ENCODE measurements around the gene EFNA3. TPM values are rescaled to one million over a fixed set of nuclear protein-coding genes. Genes with fewer than 3 reads are reported as not detected.

Gene EFNA3
- total RNA-seq, 1 donor from 2014 or later: 10.9 TPM

DNA sequence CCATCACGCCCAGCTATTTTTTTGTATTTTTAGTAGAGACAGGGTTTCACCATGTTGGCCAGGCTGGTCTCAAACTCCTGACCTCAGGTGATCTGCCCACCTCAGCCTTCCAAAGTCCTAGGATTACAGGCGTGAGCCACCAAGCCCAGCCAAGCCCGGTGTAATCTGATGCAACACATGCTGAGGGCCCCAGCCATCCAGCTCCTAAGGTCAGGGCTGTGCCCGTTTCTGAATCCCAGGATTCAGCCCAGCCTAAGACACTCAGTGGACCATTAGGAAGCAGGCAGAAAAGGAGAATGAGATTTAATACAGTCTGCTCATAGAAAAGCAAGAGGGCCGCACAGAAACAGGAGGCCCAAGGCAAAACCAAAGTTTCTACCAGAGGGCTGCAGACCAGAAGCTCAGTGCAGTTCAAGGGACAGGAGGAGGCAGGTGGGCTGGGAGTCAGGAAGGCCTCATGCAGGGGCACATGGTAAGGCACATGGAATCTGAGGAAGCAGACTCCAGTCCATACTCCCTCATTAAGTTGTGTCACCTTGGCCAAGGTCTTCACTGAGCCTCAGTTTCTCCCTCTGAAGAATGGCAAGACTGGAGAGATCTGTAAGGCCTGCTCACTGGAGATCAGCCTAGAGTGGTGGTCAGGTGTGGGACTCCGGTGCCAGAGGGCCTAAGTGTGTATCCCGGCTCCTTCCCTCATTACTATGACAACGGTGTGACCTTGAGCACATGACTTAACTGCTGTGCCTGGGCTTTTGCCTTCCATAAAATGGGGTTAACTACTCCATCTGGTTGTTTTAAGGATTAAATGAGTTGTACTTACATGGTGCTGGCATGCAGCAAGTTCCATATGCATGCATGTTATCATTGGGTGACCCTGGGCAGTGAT, 29.9 kb upstream of the EFNA3 start:
- no peak for DNase-seq

- no peak for DNase-seq
Observed at GRCh38 chr1:155049651-155050559, 28.7 kb upstream of the EFNA3 start.

DNA sequence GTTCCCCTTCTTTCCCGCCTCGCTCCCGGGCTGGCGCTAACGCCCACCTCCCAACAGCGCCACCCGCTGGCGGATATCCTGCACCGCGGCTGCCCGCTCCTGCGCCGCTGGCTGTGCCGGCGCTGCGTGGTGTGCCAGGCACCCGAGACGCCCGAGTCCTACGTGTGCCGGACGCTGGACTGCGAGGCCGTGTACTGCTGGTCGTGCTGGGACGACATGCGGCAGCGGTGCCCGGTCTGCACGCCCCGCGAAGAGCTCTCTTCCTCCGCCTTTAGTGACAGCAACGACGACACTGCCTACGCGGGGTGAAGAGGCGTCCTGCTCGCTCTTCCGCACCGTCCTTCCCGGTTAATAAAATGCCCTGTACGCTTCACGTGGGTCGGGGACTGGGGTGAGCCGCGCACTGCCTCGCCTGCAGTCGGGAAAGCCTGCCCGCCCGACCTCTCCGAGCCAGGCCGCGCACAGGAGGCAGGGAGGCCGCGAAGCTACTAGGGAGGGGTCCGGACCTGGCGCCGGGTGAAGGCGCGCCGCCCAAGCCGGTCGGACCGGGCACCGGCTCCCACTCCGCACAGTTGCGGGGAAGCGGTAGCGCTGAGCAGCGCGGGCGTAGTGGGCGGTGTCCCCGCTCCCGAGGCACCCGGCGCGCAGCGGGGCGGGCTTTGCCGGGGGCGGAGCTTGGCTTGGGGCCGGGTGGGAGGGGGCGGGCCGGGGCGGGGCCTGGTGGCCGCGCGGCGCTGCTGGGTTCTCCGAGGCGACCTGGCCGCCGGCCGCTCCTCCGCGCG, 27.9 kb upstream of the EFNA3 start, which contains the start of gene ADAM15:
Gene ADAM15, plus strand, starts transcription at position 757 of the 782 bp plus-strand sequence. CDS start 71 bp downstream, outside the sequence.
- DNase-seq: peak; percentile 49

- DNase-seq: no peak
Observed at GRCh38 chr1:155051342-155051776, 27.3 kb upstream of the EFNA3 start.

DNA sequence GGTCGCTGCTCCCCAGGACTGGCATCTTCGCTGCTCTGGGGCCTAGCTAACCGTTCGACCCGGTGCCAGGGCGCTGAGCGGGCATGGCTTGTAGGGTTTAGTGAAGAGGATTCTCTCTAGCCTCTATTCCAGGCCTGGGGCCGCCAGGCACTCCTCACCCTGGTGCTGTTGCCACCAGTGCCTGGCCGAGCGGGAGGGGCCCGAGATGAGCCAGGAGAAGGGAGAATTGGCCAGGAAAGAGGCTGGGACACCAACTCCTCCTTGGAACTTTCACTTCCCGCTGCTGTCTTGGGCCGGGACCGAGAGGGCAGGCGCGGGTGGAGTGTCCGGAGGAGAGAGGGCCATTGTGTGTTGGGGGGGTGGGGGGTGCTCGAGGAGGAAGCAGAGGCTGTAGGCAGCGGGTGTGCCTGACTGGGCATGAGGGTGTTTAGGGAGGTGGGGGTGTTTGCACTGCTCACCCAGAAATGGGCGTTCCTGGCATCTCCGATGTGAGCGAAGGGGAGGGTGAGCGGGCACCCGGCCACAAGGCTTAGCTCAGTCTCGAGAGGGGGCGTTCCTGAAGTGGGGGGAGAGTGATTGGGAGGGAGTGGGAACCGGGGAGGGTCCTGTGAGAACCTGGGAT, 26.7 kb upstream of the EFNA3 start:
- DNase-seq: peak; percentile 24

- DNase-seq: no peak
Observed at GRCh38 chr1:155052439-155053395, 25.9 kb upstream of the EFNA3 start.

GRCh38 chr1:155053531-155054105, 25.0 kb upstream of the EFNA3 start:
- no peak for DNase-seq

- no peak for DNase-seq
Observed at GRCh38 chr1:155057104-155057503, 21.5 kb upstream of the EFNA3 start.

GRCh38 chr1:155057788-155058211, 20.8 kb upstream of the EFNA3 start:
- no peak for DNase-seq

DNA sequence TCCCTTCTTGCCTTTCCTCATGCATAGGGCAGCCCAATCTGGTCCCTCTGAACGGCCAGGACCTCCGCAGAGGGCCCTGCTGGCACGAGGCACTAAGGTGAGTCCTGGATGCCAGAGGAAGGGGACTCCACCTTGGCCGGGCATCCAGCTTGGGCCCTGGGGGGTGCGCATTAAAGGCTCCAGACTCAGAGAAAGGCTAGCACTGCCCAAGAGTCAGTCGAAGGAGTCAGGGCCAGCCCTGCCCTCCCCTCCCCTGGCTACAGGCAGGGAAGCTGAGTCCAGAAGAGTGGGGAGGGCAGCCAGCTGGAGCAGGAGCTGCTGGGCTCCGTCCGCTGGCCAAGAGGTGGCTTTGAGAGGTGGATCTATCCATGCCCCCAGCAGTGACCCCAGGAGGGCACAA, 17.9 kb upstream of the EFNA3 start:
- DNase-seq: no peak

- DNase-seq: peak; percentile 69
Observed at GRCh38 chr1:155061381-155062150, 17.1 kb upstream of the EFNA3 start.

DNA sequence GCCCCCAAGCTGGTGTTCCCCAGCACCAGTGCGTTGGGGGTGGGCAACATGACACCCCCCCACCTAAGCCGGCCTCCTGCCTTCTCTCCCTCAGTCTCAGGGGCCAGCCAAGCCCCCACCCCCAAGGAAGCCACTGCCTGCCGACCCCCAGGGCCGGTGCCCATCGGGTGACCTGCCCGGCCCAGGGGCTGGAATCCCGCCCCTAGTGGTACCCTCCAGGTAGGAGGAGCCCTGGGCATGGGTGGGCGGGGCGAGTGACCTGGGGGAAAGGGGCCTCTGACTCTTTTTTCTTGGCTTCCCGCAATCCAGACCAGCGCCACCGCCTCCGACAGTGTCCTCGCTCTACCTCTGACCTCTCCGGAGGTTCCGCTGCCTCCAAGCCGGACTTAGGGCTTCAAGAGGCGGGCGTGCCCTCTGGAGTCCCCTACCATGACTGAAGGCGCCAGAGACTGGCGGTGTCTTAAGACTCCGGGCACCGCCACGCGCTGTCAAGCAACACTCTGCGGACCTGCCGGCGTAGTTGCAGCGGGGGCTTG, 16.4 kb upstream of the EFNA3 start:
- DNase-seq: no peak

GRCh38 chr1:155062702-155063411, 15.8 kb upstream of the EFNA3 start:
- DNase-seq: no peak

GRCh38 chr1:155063550-155064110, 15.0 kb upstream of the EFNA3 start, which contains the start of gene EFNA4:
Gene EFNA4, plus strand, starts transcription at chr1:155063740. Its CDS starts 84 bp downstream, at chr1:155063824.
- DNase-seq: peak; percentile 75

DNA sequence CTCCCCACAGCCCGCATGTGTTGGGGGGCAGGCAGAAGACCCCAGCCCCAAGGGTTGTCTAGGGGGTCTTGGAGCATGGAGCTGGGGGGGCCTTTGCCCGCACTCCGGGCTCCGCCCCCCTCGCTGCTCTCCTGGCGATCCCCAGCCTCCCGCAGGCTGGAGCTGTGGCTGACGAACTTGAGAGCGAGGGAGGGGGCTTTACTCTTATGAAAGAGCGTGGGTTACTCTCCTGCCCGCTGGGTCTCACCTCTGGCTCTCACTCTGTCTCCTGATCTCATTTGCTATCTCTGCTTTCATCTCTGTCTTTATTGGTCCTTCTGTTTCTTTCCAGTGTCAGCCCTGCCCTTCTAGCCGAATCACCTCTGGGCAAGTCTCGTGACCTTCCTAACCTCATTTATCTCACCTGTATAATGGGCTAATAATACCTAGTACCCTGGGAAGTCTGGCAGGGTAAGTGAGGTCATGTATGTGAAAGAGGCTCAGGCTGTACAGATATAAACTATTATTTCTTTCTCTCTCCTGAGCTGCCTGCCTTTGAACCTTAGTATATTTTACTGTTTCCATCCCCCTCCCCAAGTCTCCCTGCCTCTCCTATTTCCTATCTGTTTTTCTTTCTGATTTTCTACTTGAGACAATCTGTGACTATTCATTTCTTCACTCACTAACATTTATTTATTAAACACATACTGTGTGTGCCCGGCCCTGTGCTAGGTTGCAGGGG, 14.4 kb upstream of the EFNA3 start:
- no peak for DNase-seq

DNA sequence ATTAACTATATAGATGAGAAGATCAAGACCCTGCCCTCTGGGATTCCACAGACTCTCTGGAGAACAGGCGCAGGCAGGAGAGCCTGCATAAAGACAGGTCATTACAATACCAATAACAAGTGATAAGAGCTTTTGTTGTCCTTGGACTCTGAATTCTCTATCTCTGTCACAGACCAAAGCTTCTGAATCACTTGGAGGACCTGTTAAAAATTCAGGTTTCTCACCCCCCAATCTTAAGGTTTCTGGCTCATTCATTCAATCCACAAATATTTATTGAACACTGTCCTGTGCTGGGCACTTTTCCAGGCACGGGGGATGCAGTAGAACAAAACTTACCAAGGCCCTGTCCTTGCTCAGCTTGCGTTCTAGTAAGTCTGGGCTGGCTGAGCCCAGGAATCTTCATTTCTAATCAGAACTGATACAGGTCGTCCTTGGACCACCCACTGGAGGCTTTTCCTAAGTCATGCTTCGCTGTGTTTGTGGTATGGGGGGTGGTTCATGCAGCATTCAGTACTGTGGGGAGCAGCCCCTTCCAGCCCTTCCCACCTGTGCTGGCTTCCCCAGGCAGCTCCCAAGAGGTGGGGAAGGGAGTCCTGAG, 13.7 kb upstream of the EFNA3 start:
- no peak for DNase-seq

DNA sequence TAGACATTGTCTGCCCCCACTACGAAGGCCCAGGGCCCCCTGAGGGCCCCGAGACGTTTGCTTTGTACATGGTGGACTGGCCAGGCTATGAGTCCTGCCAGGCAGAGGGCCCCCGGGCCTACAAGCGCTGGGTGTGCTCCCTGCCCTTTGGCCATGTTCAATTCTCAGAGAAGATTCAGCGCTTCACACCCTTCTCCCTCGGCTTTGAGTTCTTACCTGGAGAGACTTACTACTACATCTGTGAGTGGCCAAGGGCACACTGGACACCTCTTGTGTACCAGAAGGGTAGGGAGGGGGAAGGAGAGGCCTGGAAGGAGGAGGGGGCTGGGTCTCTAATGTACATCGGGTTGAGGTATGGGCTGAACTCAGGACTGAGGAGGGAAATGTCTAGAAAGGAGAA, 11.9 kb upstream of the EFNA3 start:
- no peak for DNase-seq

Data from skin of body (tissue), 2 donors.